ENCODE measurements around the gene SSX2IP.

DNA sequence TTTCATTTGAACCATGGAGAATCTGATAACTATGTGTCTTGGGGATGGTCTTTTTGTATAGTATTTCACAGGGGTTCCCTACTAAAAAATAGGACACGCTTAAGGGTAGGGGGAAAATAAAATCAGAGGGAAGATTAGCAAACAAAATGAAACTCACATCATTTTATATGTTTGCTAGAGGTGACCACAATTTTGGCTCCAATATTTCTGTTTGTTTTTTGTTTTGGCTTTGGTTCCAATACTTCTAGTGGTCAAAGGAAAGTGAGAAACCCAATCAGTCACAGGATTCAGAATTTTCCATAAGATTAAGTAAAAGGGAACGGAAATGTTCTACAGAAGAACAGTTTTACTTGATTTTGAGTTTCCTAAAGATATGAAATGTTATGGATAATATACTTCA is 42.3 kb upstream of the SSX2IP start:
- TF ChIP-seq, protein P1, sequence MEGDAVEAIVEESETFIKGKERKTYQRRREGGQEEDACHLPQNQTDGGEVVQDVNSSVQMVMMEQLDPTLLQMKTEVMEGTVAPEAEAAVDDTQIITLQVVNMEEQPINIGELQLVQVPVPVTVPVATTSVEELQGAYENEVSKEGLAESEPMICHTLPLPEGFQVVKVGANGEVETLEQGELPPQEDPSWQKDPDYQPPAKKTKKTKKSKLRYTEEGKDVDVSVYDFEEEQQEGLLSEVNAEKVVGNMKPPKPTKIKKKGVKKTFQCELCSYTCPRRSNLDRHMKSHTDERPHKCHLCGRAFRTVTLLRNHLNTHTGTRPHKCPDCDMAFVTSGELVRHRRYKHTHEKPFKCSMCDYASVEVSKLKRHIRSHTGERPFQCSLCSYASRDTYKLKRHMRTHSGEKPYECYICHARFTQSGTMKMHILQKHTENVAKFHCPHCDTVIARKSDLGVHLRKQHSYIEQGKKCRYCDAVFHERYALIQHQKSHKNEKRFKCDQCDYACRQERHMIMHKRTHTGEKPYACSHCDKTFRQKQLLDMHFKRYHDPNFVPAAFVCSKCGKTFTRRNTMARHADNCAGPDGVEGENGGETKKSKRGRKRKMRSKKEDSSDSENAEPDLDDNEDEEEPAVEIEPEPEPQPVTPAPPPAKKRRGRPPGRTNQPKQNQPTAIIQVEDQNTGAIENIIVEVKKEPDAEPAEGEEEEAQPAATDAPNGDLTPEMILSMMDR (tag by site-specific recombination; IDR thresholded peaks at IDR 0.05) = no peak
- no peak for TF ChIP-seq ZNF707 (tag by site-specific recombination; IDR thresholded peaks at IDR 0.05)
- TF ChIP-seq ZBTB48 (tag by site-specific recombination; IDR thresholded peaks at IDR 0.05) = no peak
- TF ChIP-seq, protein P2, sequence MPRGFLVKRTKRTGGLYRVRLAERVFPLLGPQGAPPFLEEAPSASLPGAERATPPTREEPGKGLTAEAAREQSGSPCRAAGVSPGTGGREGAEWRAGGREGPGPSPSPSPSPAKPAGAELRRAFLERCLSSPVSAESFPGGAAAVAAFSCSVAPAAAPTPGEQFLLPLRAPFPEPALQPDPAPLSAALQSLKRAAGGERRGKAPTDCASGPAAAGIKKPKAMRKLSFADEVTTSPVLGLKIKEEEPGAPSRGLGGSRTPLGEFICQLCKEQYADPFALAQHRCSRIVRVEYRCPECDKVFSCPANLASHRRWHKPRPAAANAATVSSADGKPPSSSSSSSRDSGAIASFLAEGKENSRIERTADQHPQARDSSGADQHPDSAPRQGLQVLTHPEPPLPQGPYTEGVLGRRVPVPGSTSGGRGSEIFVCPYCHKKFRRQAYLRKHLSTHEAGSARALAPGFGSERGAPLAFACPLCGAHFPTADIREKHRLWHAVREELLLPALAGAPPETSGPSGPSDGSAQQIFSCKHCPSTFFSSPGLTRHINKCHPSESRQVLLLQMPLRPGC (tag by site-specific recombination; IDR thresholded peaks at IDR 0.05) = no peak
- no peak for TF ChIP-seq ZNF596 (tag by site-specific recombination; IDR thresholded peaks at IDR 0.05)
- TF ChIP-seq ZXDB (tag by site-specific recombination; IDR thresholded peaks at IDR 0.05) = no peak
- no peak for TF ChIP-seq ZNF624 (tag by site-specific recombination; IDR thresholded peaks at IDR 0.05)
- TF ChIP-seq KLF16 (tag by site-specific recombination; IDR thresholded peaks at IDR 0.05) = no peak
